C4-2B (cell line): Measurements from ENCODE around the gene CHRM1.

ENCODE experiments used
- ZFX ChIP-seq: fragments of 450-650 bp; IDR thresholded peaks from 2 replicates; pipeline ENCODE4 v1.6.1; 2017
- TF ChIP-seq, protein P1 (sequence below): fragments of 450-650 bp; conservative IDR thresholded peaks from 2 replicates; pipeline ENCODE4 v1.5.1; 2017; ENCODE audit warnings: mild to moderate bottlenecking

DNA sequence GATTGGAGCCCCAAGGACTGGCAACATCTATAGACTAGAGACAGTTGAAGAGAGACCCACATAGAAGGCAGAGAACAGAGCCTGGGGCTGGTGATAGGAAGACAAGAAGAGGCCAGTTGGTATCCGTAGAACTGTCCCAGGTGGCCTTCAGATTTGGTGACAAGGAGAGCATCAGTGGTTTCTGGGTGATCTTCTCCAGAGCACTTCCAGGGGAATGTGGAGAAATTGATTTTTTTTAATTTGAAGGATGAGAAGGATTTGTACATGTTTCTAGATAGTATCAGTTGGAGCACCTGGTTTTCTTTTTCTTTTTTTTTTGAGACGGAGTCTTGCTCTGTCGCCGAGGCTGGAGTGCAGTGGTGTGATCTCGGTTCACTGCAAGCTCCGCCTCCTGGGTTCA is 25.7 kb downstream of the CHRM1 start:
- TF ChIP-seq, protein P1, sequence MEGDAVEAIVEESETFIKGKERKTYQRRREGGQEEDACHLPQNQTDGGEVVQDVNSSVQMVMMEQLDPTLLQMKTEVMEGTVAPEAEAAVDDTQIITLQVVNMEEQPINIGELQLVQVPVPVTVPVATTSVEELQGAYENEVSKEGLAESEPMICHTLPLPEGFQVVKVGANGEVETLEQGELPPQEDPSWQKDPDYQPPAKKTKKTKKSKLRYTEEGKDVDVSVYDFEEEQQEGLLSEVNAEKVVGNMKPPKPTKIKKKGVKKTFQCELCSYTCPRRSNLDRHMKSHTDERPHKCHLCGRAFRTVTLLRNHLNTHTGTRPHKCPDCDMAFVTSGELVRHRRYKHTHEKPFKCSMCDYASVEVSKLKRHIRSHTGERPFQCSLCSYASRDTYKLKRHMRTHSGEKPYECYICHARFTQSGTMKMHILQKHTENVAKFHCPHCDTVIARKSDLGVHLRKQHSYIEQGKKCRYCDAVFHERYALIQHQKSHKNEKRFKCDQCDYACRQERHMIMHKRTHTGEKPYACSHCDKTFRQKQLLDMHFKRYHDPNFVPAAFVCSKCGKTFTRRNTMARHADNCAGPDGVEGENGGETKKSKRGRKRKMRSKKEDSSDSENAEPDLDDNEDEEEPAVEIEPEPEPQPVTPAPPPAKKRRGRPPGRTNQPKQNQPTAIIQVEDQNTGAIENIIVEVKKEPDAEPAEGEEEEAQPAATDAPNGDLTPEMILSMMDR, result no peak
- no peak for TF ChIP-seq ZFX
